Measurements from ENCODE around the gene FBXO42.
"Not testable (repeated sequence)": the region's sequence is repeated elsewhere in the genome, so short reads cannot be mapped to it uniquely, and the experiment has no call there.

FBXO42 gene

DNA sequence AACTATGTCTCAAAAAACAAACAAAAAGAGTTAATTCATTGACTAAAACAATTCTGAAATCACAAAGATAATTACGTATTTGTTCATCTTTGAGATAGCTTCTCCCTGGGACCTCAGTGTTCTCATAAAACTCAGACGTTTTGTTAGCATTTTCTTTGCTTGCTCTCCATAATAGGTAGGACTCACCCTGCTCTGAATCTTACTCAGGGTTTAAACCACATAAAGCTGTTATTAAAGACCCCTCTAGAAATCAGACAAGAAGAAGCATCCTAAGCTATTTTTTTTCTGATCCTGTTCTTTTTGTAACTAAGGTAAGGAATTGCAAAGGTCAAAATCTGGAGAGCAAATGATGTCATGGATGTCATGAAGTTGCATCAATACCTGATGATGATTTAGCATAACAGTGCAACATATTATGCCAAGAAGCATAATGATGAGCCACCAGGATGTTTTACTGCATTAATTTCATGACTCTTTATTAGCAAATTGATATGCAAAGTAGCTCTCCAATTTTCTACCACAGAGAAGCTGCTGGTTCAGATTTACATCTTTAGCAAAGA is 2.4 kb downstream of the FBXO42 start:
- CTCF ChIA-PET: interaction anchor here (1.3 kb wide), 1 partner anchor 13 kb away, joined by 5 read pairs; no protein-coding TSS in a partner anchor
- no peak for TF ChIP-seq NFRKB (IDR thresholded peaks at IDR 0.05)
- no peak for TF ChIP-seq SP1 (IDR thresholded peaks at IDR 0.05)
- no peak for TF ChIP-seq FOXA1 (IDR thresholded peaks at IDR 0.05)
- no peak for TF ChIP-seq ZNF384 (IDR thresholded peaks at IDR 0.05)
- no peak for TF ChIP-seq FOXM1 (IDR thresholded peaks at IDR 0.05; ENCODE audit: borderline replicate concordance)
- TF ChIP-seq SUZ12 (IDR thresholded peaks at IDR 0.05): no peak
- TF ChIP-seq LEF1 (IDR thresholded peaks at IDR 0.05; ENCODE audit: borderline replicate concordance): no peak
- TF ChIP-seq CTBP1 (IDR thresholded peaks at IDR 0.05; ENCODE audit: borderline replicate concordance): no peak
- TF ChIP-seq, protein P1, sequence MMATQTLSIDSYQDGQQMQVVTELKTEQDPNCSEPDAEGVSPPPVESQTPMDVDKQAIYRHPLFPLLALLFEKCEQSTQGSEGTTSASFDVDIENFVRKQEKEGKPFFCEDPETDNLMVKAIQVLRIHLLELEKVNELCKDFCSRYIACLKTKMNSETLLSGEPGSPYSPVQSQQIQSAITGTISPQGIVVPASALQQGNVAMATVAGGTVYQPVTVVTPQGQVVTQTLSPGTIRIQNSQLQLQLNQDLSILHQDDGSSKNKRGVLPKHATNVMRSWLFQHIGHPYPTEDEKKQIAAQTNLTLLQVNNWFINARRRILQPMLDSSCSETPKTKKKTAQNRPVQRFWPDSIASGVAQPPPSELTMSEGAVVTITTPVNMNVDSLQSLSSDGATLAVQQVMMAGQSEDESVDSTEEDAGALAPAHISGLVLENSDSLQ (IDR thresholded peaks at IDR 0.05): no peak
- TF ChIP-seq TARDBP (IDR thresholded peaks at IDR 0.05): no peak
- TF ChIP-seq FOXK2 (IDR thresholded peaks at IDR 0.05): no peak
- no peak for TF ChIP-seq ARNT (IDR thresholded peaks at IDR 0.05)

DNA sequence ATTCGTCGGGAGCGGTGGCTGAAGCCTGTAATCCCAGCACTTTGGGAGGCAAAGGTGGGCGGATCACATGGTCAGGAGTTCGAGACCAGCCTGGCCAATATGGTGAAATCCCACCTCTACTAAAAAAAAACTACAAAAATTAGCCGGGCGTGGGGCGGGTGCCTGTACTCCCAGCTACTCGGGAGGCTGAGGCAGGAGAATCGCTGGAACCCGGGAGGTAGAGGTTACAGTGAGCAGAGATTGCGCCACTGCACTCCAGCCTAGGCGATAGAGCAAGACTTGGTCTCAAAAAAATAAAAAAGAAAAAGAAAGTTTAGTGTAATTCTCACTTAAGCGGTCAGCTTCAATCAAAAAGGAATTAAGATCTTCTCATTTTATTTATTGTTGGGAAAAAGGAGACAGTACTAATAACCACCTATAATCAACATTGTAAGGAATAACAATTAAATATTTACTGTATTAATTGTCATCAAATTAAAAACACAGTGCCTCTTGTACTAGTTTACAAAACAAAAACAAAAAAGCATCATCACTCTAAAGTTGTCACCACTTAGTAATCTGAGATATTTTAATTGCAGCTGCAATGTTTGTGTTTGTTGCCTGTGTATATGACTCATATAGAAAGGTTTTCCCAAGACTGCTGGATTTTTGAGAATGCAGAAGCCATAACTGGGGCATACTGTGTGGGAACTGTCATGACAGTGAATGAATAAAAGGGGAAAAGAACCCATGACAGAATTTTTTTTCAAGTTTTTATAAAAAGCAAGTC is 3.7 kb downstream of the FBXO42 start:
- no peak for DNase-seq (ENCODE audit: extremely low spot score)
- ChIA-PET POLR2A (no interaction called here), CTCF (interaction anchor here (0.6 to 0.8 kb wide), 3 partner anchors 15 to 192 kb away, joined by 3 to 4 read pairs (median 4); no protein-coding TSS in a partner anchor)
- no peak for TF ChIP-seq SP1 (IDR thresholded peaks at IDR 0.05)
- no peak for TF ChIP-seq BHLHE40 (IDR thresholded peaks at IDR 0.05; ENCODE audit: borderline replicate concordance)
- TF ChIP-seq SUZ12 (IDR thresholded peaks at IDR 0.05): no peak
- TF ChIP-seq L3MBTL2 (conservative IDR thresholded peaks at IDR 0.05): no peak
- TF ChIP-seq ZNF384 (IDR thresholded peaks at IDR 0.05): no peak
- TF ChIP-seq, protein P1 (IDR thresholded peaks at IDR 0.05): no peak
- no peak for TF ChIP-seq CTBP1 (IDR thresholded peaks at IDR 0.05; ENCODE audit: borderline replicate concordance)
- TF ChIP-seq LEF1 (IDR thresholded peaks at IDR 0.05; ENCODE audit: borderline replicate concordance): no peak
- no peak for TF ChIP-seq TARDBP (IDR thresholded peaks at IDR 0.05)
- TF ChIP-seq FOXA1 (IDR thresholded peaks at IDR 0.05): no peak
- TF ChIP-seq ARNT (IDR thresholded peaks at IDR 0.05): no peak
- TF ChIP-seq FOXM1 (IDR thresholded peaks at IDR 0.05; ENCODE audit: borderline replicate concordance): no peak
- TF ChIP-seq HDGF (IDR thresholded peaks at IDR 0.05; ENCODE audit: borderline replicate concordance): no peak
- no peak for TF ChIP-seq ELF4 (IDR thresholded peaks at IDR 0.05)
- no peak for TF ChIP-seq NFRKB (IDR thresholded peaks at IDR 0.05)
- no peak for TF ChIP-seq FOXK2 (IDR thresholded peaks at IDR 0.05)

More for the DNA sequence above, 2.4 kb downstream of the FBXO42 start:
- POLR2A ChIA-PET: no interaction called here
- no peak for DNase-seq (ENCODE audit: extremely low spot score)

DNA sequence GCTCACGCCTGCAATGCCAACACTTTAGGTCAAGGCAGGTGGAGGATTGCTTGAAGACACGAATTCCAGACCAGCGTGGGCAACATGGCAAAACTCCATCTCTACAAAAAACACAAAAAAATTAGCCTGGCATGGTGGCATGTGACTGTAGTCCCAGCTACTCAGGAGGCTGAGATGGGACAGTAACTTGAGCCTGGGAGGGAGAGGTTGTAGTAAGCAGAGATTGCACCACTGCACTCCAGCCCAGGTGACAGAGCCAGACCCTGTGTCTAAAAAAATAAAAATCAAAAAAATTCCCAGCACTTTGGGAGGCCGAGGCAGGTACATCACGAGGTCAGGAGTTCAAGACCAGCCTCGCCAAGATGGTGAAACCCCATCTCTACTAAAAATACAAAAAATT is 9.0 kb downstream of the FBXO42 start:
- DNase-seq (ENCODE audit: extremely low spot score); POLR2A ChIA-PET: not testable (repeated sequence)
- CTCF ChIA-PET: interaction anchor here (1.3 kb wide), 1 partner anchor 9 kb away, joined by 3 read pairs; the partner anchor contains the start of gene FBXO42

DNA sequence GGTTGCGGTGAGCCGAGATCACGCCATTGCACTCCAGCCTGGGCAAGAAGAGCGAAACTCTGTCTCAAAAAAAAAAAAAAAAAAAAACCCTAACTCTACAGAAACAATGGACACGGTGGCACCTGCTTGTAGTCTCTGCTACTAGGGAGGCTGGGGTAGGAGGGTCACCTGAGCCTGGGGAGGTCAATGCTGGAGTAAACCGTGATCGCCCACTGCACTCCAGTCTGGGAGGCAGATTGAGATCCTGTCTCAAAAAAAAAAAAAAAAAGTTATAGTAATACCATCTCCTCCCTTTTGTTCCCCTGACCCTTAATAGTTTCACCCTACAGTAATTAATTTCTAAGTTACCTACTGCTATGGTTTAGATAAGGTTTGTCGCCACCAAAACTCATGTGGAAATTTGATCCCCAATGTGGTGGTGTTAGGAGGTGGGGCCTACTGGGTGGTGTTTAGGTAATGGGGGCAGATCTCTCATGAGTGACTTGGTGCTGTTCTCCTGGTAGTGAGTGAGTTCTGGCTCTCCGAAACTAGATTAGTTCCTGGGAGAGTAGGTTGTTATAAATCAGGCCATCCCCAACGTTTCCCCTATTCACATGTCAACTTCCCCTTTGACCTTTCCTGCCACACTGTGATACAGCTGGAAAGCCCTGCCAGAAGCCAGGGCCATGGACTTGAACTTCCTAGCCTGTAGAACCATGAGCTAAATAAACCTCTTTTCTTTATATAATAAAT is 9.8 kb downstream of the FBXO42 start:
- TF ChIP-seq SUZ12 (IDR thresholded peaks at IDR 0.05) (no peak), BHLHE40 (IDR thresholded peaks at IDR 0.05; ENCODE audit: borderline replicate concordance) (no peak), NFRKB (IDR thresholded peaks at IDR 0.05) (no peak), HDGF (IDR thresholded peaks at IDR 0.05; ENCODE audit: borderline replicate concordance) (no peak), FOXA1 (IDR thresholded peaks at IDR 0.05) (no peak), L3MBTL2 (conservative IDR thresholded peaks at IDR 0.05) (no peak), ARNT (IDR thresholded peaks at IDR 0.05) (no peak), LEF1 (IDR thresholded peaks at IDR 0.05; ENCODE audit: borderline replicate concordance) (no peak), FOXM1 (IDR thresholded peaks at IDR 0.05; ENCODE audit: borderline replicate concordance) (no peak), ELF4 (IDR thresholded peaks at IDR 0.05) (no peak), FOXK2 (IDR thresholded peaks at IDR 0.05) (no peak), ZNF384 (IDR thresholded peaks at IDR 0.05) (no peak), TARDBP (IDR thresholded peaks at IDR 0.05) (no peak), SP1 (IDR thresholded peaks at IDR 0.05) (no peak), CTBP1 (IDR thresholded peaks at IDR 0.05; ENCODE audit: borderline replicate concordance) (no peak)
- TF ChIP-seq, protein P1 (IDR thresholded peaks at IDR 0.05): no peak
- no peak for DNase-seq (ENCODE audit: extremely low spot score)
- ChIA-PET CTCF (interaction anchor here (1.3 kb wide), 1 partner anchor 10 kb away, joined by 3 read pairs; the partner anchor contains the start of gene FBXO42), POLR2A (no interaction called here)

DNA sequence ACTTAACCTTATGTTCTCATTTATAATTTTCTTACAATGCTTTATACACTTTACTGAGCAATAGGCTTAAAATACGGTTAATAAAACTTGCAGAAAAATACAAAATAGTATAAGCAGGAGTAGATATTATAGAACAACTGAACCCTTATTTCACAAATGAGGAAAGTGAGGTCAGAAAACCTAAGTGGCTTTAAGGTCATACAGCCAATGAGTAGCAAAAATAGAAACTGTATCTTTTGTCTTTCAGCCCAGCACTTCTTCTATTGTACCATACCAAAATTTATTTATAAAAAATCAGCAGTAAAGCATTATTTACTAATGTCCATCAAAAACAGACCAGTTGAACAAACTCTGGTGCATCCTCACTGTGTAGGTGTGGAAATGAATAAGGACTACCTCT is 11.6 kb downstream of the FBXO42 start:
- CTCF ChIA-PET: no interaction called here
- TF ChIP-seq ARNT (IDR thresholded peaks at IDR 0.05) (no peak), ZNF384 (IDR thresholded peaks at IDR 0.05) (no peak), NFRKB (IDR thresholded peaks at IDR 0.05) (no peak), SUZ12 (IDR thresholded peaks at IDR 0.05) (no peak), TARDBP (IDR thresholded peaks at IDR 0.05) (no peak), FOXM1 (IDR thresholded peaks at IDR 0.05; ENCODE audit: borderline replicate concordance) (no peak), CTBP1 (IDR thresholded peaks at IDR 0.05; ENCODE audit: borderline replicate concordance) (no peak), HDGF (IDR thresholded peaks at IDR 0.05; ENCODE audit: borderline replicate concordance) (no peak), ELF4 (IDR thresholded peaks at IDR 0.05) (no peak), FOXK2 (IDR thresholded peaks at IDR 0.05) (no peak), LEF1 (IDR thresholded peaks at IDR 0.05; ENCODE audit: borderline replicate concordance) (no peak), BHLHE40 (IDR thresholded peaks at IDR 0.05; ENCODE audit: borderline replicate concordance) (no peak), L3MBTL2 (conservative IDR thresholded peaks at IDR 0.05) (no peak), FOXA1 (IDR thresholded peaks at IDR 0.05) (no peak), SP1 (IDR thresholded peaks at IDR 0.05) (no peak)
- TF ChIP-seq, protein P1 (IDR thresholded peaks at IDR 0.05): no peak
- DNase-seq (ENCODE audit: extremely low spot score): no peak
- POLR2A ChIA-PET: no interaction called here

All from HEK293T (cell line).